Activated CD4-positive, CD25-positive, alpha-beta regulatory T cell treated with anti-CD3 and anti-CD28 coated beads, Interleukin-2, amount 50 U/mL, for 16 hours (primary cell): ENCODE data around the gene ELF4.
A peak's percentile ranks its signal among the peaks of the same experiment; 100 is the strongest.

Experiments
- DNase-seq: peaks from one replicate; pipeline ENCODE4 v3.0.0-alpha.2; 2020; ENCODE audit warnings: low read depth, low spot score

Gene ELF4

GRCh38 chrX:130110379-130111219 lies at the start of gene ELF4:
Gene ELF4 (minus strand): TSS chrX:130110497. CDS start chrX:130081330, 29,167 bp downstream.
- no peak for DNase-seq

- DNase-seq = no peak
Observed at GRCh38 chrX:130159776-130160175, 49.5 kb upstream of the ELF4 start.

- DNase-seq = no peak
Observed at GRCh38 chrX:130158311-130158710, 48.0 kb upstream of the ELF4 start.

- no peak for DNase-seq
Observed at GRCh38 chrX:130155564-130155963, 45.3 kb upstream of the ELF4 start.

GRCh38 chrX:130147631-130148030 lies 37.3 kb upstream of the ELF4 start:
- DNase-seq = no peak

- no peak for DNase-seq
Observed at GRCh38 chrX:130145123-130145522, 34.8 kb upstream of the ELF4 start.

- no peak for DNase-seq
Observed at GRCh38 chrX:130144509-130144908, 34.2 kb upstream of the ELF4 start.

- DNase-seq = no peak
Observed at GRCh38 chrX:130139474-130140201, 29.3 kb upstream of the ELF4 start.

GRCh38 chrX:130136961-130137360 lies 26.7 kb upstream of the ELF4 start:
- no peak for DNase-seq

- no peak for DNase-seq
Observed at GRCh38 chrX:130136496-130136895, 26.2 kb upstream of the ELF4 start.

GRCh38 chrX:130130990-130131389 lies 20.7 kb upstream of the ELF4 start:
- DNase-seq = no peak

- DNase-seq = no peak
Observed at GRCh38 chrX:130125091-130125874, 15.0 kb upstream of the ELF4 start.

GRCh38 chrX:130124577-130124976 lies 14.3 kb upstream of the ELF4 start:
- no peak for DNase-seq

- no peak for DNase-seq
Observed at GRCh38 chrX:130121505-130121800, 11.2 kb upstream of the ELF4 start.

- peak; percentile 30 for DNase-seq
Observed at GRCh38 chrX:130120746-130121504, 10.6 kb upstream of the ELF4 start.

GRCh38 chrX:130120321-130120731 lies 10.0 kb upstream of the ELF4 start:
- DNase-seq = no peak

- no peak for DNase-seq
Observed at GRCh38 chrX:130119312-130119898, 9.1 kb upstream of the ELF4 start.

- no peak for DNase-seq
Observed at GRCh38 chrX:130118441-130119311, 8.4 kb upstream of the ELF4 start.

GRCh38 chrX:130117166-130117565 lies 6.9 kb upstream of the ELF4 start:
- no peak for DNase-seq
